ENCODE data around the gene PIEZO1. TPM values are rescaled to one million over a fixed set of nuclear protein-coding genes. Genes with fewer than 3 reads are reported as not detected.

PIEZO1 gene
- total RNA-seq, 1 donor from 2014 or later, result 164 TPM

DNA sequence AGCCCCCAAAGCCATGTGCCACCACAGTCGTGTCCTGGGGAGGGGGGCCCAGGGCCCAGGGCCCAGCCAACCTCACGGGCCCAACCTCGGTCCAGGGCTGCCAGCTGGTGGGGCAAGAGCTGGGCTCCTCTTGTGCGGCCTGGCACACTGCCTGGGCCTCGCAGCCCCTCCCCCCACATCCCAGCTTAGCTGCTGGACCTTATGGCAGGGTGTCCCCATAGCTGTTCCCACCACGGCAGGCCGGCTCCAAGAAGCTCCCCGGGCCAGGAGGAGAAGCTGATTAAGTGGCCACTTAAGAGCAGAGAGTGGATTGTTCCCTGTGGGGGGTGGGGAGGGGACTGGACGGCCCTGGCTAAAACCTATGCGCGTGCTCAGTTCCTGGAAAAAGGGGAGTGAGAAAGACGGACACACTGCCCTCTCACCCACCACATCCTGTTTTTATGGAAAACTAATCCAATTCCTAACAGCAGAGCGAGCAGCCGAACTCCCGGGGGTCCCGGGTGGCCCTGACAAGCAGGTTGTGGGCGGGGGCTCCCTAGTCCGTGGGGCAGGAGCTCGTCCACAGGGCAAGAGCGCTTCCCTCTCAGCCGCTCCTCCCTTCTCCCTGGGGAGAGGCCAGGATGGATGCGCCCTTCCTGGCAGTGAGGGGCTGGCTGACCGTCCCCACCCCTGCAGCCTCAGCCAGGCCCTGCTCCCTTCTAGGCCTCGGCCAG, 16.8 kb downstream of the PIEZO1 start:
- Histone ChIP-seq H3K27me3 (ENCODE audit: low read depth) (no peaks in the 10 kb centered on the region), H3K9me3 (no peaks in the 10 kb centered on the region), H3K4me3 (peak overlapping the region; percentile 21), H3K36me3 (peaks cover 15% of the 10 kb centered on the region), H3K4me1 (peaks cover 89% of the 10 kb centered on the region), H3K27ac (peak overlapping the region; percentile 77)
- ATAC-seq (peak; percentile 30 to 58), DNase-seq (peak; percentile 87)
- no peak for TF ChIP-seq CTCF (IDR thresholded peaks at IDR 0.05)
- intact Hi-C loops (cut with DNase I), result no loop called here

- DNase-seq, result no peak
- peak overlapping the region; percentile 77 for H3K27ac ChIP-seq
Measured at GRCh38 chr16:88767546-88768070, 17.4 kb downstream of the PIEZO1 start.

DNA sequence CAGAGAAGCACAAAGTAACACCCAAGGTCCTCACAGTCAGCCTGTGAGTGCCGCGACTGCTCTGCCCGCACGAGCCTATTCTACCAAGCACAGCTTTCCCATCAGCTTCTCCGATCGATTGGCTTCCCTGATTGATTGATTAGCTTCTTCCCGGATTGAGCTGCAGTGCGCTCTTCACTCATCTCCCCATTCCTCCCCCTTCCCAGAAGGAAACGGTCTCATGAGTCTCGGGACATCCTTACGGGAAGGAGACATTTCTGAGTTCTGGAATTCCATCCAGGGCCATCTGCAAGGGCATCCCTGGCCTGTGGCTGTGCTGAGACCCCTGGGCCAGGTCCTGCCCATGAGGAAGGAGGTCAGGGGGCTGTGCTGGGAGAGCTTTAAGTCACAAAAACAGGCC, 18.0 kb downstream of the PIEZO1 start:
- H3K27me3 ChIP-seq (ENCODE audit: low read depth), result no peaks in the 10 kb centered on the region
- ATAC-seq, result no peak
- no peak overlapping the region for H3K4me3 ChIP-seq
- no peak for DNase-seq
- no peak for TF ChIP-seq CTCF (IDR thresholded peaks at IDR 0.05)
- H3K27ac ChIP-seq, result peak overlapping the region; percentile 77
- H3K9me3 ChIP-seq, result no peaks in the 10 kb centered on the region
- H3K4me1 ChIP-seq, result peaks cover 89% of the 10 kb centered on the region
- peaks cover 20% of the 10 kb centered on the region for H3K36me3 ChIP-seq
- intact Hi-C loops (cut with DNase I), result no loop called here

More at GRCh38 chr16:88767546-88768070, 17.4 kb downstream of the PIEZO1 start:
- H3K4me3 ChIP-seq, result peak overlapping the region; percentile 21
- H3K4me1 ChIP-seq, result peaks cover 89% of the 10 kb centered on the region
- H3K9me3 ChIP-seq, result no peaks in the 10 kb centered on the region
- H3K27me3 ChIP-seq (ENCODE audit: low read depth), result no peaks in the 10 kb centered on the region
- peaks cover 20% of the 10 kb centered on the region for H3K36me3 ChIP-seq
- no peak for ATAC-seq
- no peak for TF ChIP-seq CTCF (IDR thresholded peaks at IDR 0.05)
- intact Hi-C loops (cut with DNase I), result no loop called here

DNA sequence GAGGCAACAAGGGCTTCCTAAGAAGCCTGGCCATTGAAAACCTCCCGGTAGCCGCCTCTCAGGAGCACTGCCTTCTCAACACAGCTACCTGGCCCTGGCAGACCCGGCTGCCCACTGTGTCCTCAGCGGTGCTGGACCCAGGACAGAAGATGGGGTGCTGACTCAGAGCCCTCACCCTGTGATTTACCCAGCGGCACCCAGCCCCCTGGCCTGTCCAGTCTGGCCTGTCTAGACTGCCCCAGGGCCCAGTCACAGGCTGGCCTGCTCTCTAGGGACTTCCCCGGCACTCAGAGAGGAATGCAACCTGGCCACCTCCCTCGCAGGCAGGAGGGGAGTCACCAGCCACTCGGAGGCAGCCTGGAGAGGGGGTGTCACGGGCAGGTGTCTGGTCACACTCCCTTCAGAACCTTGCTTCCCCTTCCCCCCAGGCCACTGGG, 20.1 kb downstream of the PIEZO1 start:
- no peaks in the 10 kb centered on the region for H3K9me3 ChIP-seq
- H3K27me3 ChIP-seq (ENCODE audit: low read depth), result no peaks in the 10 kb centered on the region
- H3K27ac ChIP-seq, result peak overlapping the region; percentile 41
- H3K4me3 ChIP-seq, result no peak overlapping the region
- peak; percentile 87 for DNase-seq
- intact Hi-C loops (cut with DNase I), result no loop called here
- no peak for TF ChIP-seq CTCF (IDR thresholded peaks at IDR 0.05)
- peaks cover 91% of the 10 kb centered on the region for H3K4me1 ChIP-seq
- H3K36me3 ChIP-seq, result peaks cover 20% of the 10 kb centered on the region
- peak; percentile 80 to 86 for ATAC-seq

DNA sequence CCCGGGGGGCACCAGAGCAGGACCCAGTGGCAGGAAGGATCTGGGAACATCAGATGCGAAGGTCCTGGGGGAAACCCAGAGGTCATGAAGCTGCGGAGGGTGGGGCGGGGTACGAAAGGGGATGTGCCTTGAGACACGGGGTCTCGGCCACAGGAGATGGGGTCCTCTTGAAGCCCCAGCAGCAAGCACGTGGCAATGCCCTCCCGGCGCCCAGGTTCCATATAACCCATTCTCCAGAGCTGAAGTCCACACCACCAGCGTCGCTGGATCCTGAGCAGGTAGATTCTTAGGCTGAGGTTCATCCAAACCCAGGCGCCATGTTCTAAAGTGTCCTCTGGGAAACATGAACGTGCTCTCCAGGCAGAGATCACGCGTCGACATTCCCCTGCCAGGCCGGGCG, 20.9 kb downstream of the PIEZO1 start:
- ATAC-seq (no peak), DNase-seq (no peak)
- no peaks in the 10 kb centered on the region for H3K9me3 ChIP-seq
- peaks cover 91% of the 10 kb centered on the region for H3K4me1 ChIP-seq
- peak overlapping the region; percentile 53 for H3K27ac ChIP-seq
- TF ChIP-seq CTCF (IDR thresholded peaks at IDR 0.05), result no peak
- H3K27me3 ChIP-seq (ENCODE audit: low read depth), result no peaks in the 10 kb centered on the region
- peaks cover 20% of the 10 kb centered on the region for H3K36me3 ChIP-seq
- intact Hi-C loops (cut with DNase I), result no loop called here
- H3K4me3 ChIP-seq, result no peak overlapping the region

All from lower lobe of right lung (tissue), 2 donors.